Limb (tissue), 2 donors: Measurements from ENCODE around the gene TMTC2.
"Not testable (repeated sequence)": the region's sequence is repeated elsewhere in the genome, so short reads cannot be mapped to it uniquely, and the experiment has no call there.

Source experiments
- DNase-seq, 2 donors: peaks; one replicate each; pipeline ENCODE4 v3.0.0-alpha.2; 2016; ENCODE audit errors: extremely low spot score in 2 of 2

The TMTC2 gene

DNA sequence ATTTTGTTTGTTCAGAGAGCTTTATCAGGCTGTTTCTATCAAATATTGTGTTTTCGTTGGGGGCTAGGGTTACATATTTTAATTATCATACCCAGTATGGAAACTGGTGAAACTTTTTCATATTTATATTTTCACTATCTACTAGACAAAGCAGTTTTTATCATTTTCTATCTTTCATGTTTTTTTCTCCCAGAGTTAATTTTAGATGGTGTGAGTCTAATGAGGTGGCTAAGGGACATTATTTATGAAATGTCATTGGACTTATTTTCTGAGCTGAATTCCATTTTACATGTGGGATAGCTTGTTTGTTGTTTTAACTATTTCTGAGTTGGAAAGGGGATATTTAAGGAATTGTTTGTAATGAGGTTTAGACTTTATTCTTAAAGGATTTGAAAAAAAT, 100.3 kb downstream of the TMTC2 start:
- DNase-seq = no peak

- DNase-seq = no peak
Measured at GRCh38 chr12:82788594-82788993, 101.9 kb downstream of the TMTC2 start.

GRCh38 chr12:82789674-82790073, 103.0 kb downstream of the TMTC2 start:
- no peak for DNase-seq

GRCh38 chr12:82793751-82794281, 107.1 kb downstream of the TMTC2 start:
- peak in 1 of 2 donors; percentile 45 for DNase-seq

DNA sequence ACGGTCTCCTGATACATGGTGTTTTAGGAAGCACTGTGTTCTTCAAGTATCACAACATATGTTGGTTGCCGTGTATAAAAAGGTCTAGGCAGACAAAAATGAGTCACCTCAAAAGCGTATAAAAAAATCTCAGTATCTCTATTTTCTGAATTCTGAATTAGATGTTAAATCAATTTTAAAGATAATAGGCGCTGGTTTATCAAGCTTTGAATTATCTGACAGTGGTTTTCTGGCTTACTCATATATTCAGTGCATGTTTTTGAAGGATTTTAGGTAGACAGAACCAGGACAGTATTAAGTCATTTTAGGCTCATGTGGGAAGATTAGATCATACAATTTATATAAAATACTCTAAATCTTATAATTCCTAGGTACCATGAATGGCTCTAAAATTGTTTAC, 110.8 kb downstream of the TMTC2 start:
- no peak for DNase-seq

DNA sequence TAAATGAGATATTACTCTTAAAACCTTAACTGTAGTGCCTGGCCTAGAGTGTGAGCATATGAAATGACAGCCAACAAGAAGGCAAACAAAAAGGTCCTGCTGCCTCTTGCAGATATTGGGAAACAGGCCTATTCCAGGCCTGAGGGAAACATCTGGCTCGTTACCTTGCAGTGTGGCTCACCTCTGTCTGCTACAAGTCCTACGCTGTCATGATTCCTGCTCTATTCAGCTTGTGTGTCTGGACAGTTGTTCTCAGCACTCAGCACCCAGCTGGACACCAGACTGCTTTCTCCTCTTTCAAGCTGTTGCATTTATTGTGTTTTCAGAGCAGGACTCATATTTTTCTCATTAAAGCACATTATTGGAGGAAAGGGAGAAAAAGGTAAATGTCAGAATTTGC, 113.5 kb downstream of the TMTC2 start:
- no peak for DNase-seq

DNA sequence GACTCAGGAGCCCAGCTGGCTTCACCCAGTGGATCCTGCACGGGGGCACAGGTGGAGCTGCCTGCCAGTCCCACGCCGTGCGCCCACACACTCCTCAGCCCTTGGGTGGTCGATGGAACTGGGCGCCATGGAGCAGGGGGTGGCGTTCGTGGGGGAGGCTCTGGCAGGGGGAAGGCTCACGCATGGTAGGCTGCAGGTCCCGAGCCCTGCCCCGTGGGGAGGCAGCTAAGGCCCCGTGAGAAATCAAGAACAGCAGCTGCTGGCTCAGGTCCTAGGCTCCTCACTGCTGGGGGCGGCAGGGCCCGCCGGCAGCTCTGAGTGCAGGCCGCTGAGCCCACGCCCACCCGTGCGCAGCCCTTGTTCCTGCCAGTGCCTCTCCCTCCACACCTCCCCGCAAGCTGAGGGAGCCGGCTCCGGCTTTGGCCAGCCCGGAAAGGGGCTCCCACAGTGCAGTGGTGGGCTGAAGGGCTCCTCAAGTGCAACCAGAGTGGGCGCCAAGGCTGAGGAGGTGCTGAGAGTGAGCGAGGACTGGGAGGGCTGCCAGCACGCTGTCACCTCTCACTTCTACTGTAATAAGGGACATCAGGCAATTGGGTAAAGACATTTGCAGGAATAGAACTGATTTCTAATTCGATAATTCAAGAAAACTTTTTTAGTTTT, 115.4 kb downstream of the TMTC2 start:
- DNase-seq = no peak

GRCh38 chr12:82803201-82803600, 116.5 kb downstream of the TMTC2 start:
- DNase-seq = no peak

- no peak for DNase-seq
Measured at GRCh38 chr12:82804601-82805000, 117.9 kb downstream of the TMTC2 start.

GRCh38 chr12:82805004-82805403, 118.3 kb downstream of the TMTC2 start:
- DNase-seq = not testable (repeated sequence)

DNA sequence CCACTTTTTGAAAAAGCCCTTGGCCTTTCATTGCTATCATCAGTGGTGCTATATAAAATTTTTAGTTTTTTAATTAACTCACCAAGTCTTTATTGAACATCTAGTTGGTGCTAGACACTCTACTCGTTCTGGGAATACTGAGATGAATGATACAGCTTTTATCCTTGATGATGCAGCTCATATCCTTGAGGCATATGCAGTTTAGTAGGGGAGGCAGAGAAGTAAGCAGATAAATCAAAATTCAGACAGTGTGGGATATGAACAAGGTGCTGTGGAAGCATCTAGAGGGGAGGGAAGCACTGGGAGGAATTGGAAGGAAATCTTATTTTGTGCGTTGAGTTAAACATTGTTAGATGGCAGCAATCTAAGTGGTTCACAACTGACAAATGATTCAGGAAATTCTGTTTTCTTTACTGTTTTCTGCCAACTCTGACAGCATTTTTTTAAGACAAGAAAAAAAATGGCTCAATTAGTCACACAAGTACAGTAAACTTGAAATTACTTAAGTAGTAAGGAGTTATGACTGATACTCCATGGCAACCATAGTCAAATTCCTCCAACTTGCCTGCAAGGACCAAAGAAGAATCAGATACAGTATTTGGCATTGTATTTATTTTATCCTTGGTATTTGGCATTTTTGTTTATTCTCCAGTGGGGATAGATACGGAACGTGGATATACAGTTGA, 119.2 kb downstream of the TMTC2 start:
- no peak for DNase-seq

DNA sequence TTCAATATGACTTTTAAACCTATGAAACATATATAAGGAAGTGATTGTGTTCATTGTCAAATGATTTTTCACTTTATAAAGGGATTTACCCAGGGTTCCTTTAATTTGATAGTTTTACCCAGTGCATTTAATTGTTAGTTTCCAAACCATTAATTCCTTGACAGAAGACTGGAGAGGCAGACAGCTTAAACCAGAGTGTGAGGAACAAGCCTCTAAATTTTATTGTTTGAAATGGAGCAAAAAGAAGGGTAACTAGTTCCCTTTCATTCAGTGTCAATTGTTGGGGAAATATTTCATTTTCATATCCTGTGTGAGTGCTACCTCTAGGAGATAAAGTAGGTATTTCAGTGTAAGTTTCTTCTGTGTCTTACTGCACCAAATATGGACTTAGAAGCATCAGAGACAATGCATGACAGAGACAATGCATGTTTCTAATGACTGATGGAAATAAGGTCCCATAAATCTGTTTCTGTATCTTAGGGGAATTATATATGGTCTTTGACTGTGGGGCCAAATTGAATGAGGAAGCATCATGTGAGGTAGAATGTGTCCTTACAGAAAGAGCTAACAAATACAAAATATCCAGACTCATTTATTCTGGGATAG, 120.5 kb downstream of the TMTC2 start:
- no peak for DNase-seq

GRCh38 chr12:82810568-82810967, 123.9 kb downstream of the TMTC2 start:
- no peak for DNase-seq

- no peak for DNase-seq
Measured at GRCh38 chr12:82817368-82817767, 130.7 kb downstream of the TMTC2 start.

- DNase-seq = no peak
Measured at GRCh38 chr12:82818271-82819035, 131.7 kb downstream of the TMTC2 start.

DNA sequence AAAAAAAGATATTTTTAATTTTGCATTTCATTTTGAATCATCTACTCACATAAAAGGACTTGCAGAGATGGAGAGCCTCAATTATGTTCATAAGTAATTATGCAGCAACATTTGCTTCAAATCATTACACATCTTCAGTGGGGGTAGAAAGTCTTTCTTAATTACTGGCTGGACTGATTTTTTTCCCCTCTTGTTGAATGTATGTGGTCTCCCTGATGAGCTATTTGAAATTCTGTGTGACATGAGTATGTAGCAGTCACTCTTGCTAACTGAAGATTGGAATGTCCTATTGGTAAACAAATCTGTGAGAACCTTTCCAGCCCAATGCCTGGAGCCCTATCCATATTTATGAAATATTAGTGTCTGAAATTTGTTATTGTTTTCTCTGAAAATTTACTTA, 139.8 kb downstream of the TMTC2 start:
- no peak for DNase-seq

- no peak for DNase-seq
Measured at GRCh38 chr12:82832096-82832495, 145.4 kb downstream of the TMTC2 start.

DNA sequence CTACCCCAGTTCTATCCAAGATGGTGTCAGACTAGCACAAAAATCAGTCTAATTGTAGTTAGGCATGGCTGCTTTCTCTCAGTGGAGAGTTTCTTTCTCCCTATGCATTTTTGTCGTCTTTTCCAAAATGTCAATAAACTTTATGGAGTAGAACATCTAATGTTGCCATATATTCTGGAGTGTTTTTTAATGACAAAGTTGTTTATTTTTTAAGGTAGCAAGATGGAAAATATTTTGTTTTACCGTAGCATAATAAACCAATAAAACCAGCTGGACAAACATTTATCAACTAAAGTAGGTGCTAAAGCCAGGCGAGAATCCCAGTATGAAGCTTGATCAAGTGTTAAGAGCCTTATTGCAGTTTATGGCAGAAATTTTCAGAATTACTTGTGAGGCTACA, 146.3 kb downstream of the TMTC2 start:
- no peak for DNase-seq

- DNase-seq = no peak
Measured at GRCh38 chr12:82833481-82833880, 146.8 kb downstream of the TMTC2 start.

DNA sequence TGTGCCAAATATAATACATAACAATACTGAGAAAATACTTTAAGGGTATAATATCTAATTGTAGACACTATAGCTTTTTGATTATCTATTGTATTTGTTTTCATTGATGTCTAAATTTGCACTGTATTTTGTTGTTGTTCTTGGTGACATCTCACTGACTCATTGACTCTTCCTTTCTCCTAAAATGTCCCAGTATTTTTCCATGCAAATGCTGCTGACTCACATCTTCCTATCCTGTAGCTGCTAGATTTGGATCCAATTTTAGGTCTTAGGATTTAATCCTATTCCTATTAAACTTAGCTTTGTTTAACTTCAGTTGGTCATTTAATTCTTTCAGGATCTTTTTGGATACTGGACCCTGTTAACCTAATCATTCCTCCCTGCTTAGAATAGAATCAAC, 148.5 kb downstream of the TMTC2 start:
- DNase-seq = no peak

GRCh38 chr12:82838131-82838551, 151.4 kb downstream of the TMTC2 start:
- DNase-seq = no peak

DNA sequence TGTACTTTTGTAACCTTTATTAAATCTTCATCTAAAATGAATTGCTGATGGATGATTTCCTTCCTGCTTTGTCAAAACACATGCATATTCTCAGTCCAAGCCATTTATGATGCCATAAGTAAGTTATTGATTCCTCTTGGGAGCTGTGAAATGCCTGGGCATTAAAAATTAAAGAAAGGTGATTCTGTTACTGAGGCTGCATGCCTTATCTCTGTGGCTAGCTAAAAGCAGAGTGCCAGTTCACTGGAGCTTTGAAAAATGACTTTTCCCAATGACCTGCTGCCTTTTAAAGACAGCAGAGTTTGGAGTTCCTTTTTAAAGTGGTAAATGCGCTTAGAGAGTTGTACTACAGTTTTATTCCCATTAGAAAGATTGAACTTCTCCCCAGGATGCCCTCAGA, 152.1 kb downstream of the TMTC2 start:
- DNase-seq = no peak
